Calu3 (cell line): ENCODE measurements around the gene TBP. TPM values are rescaled to one million over a fixed set of nuclear protein-coding genes. Genes with fewer than 3 reads are reported as not detected.
"Not testable (repeated sequence)": the region's sequence is repeated elsewhere in the genome, so short reads cannot be mapped to it uniquely, and the experiment has no call there.

ENCODE experiments used
- Bru-seq: library from RNA; stranded (reverse); fragments of 400-500 nt; gene quantifications from one replicate; lab custom pipeline; 2021; lab: Mats Ljungman, UMichigan
- BruChase-seq, 2 experiments: library from RNA; stranded (reverse); fragments of 400-500 nt; gene quantifications; one replicate each; lab custom pipeline; 2021; lab: Mats Ljungman, UMichigan
- BruUV-seq: library from RNA; stranded (reverse); fragments of 400-500 nt; replicated peaks from 2 replicates; lab custom pipeline; 2021; lab: Mats Ljungman, UMichigan
- CTCF ChIA-PET: fragments of 300-600 bp; sonication (Branson Sonifier 250); formaldehyde crosslinking; loops from one replicate; lab custom pipeline; 2022; ENCODE audit warnings: antibody characterized with exemption; lab: Charles Lee
- DNase-seq: peaks from one replicate; pipeline ENCODE4 v3.0.0; 2022
- H3K27ac Mint-ChIP-seq: one replicate; pipeline ENCODE4 v1.8.0; 2022; ENCODE audit warnings: mixed read lengths; ENCODE audit not compliant: unreplicated experiment
- H3K27me3 Mint-ChIP-seq: one replicate; pipeline ENCODE4 v1.8.0; 2022; ENCODE audit warnings: mixed read lengths; ENCODE audit not compliant: unreplicated experiment
- H3K36me3 Mint-ChIP-seq: one replicate; pipeline ENCODE4 v1.8.0; 2022; ENCODE audit warnings: mild to moderate bottlenecking, moderate library complexity, mixed read lengths; ENCODE audit not compliant: insufficient read depth, unreplicated experiment
- H3K4me1 Mint-ChIP-seq: one replicate; pipeline ENCODE4 v1.8.0; 2022; ENCODE audit warnings: mild to moderate bottlenecking, low read depth, mixed read lengths; ENCODE audit not compliant: unreplicated experiment
- H3K4me3 Mint-ChIP-seq: one replicate; pipeline ENCODE4 v1.8.0; 2022; ENCODE audit warnings: mild to moderate bottlenecking, low read depth, moderate library complexity, mixed read lengths; ENCODE audit not compliant: unreplicated experiment
- H3K9me3 Mint-ChIP-seq: one replicate; pipeline ENCODE4 v1.8.0; 2022; ENCODE audit warnings: low read depth, mixed read lengths; ENCODE audit not compliant: unreplicated experiment
- intact Hi-C: fragments of 100-400 bp; cut with micrococcal nuclease; formaldehyde crosslinking; loops from one replicate; pipeline ENCODE4 v1.10.0; 2022; ENCODE audit not compliant: unreplicated experiment
- long read RNA-seq: library from polyadenylated mRNA; stranded (forward); transcript quantifications from one replicate; pipeline ENCODE4 v2.0.0, GENCODE V29; 2022
- total RNA-seq: library from RNA; stranded (reverse); gene quantifications from 2 replicates; pipeline ENCODE4 v1.2.3, GENCODE V29; 2022
- TF ChIP-seq, protein P1 (sequence below): fragments of 200-600 bp; IDR thresholded peaks from one replicate; pipeline ENCODE4 v1.8.0; 2022; ENCODE audit warnings: antibody characterized with exemption; ENCODE audit not compliant: unreplicated experiment

The TBP gene
- 13.7 and 13.9 TPM in 2 replicates for total RNA-seq
- percentile 78 among the genes with signal in this experiment for Bru-seq, nascent RNA
- BruChase-seq, experiment 1, labeled RNA remaining after a 6-hour chase = percentile 59 among the genes with signal in this experiment
- BruChase-seq, experiment 2, labeled RNA remaining after a 2-hour chase = percentile 71 among the genes with signal in this experiment
- long read RNA-seq, transcript TBP-201 (8 exons, 1,861 nt) = major isoform, 6 of 17 reads
- long read RNA-seq, transcript TBP-202 (8 exons, 1,903 nt) = minor isoform, 5 of 17 reads
- long read RNA-seq, partial matches to known transcripts = 3 of 17 reads
- long read RNA-seq, other reads (novel, unspliced or antisense) = 3 of 17 reads

DNA sequence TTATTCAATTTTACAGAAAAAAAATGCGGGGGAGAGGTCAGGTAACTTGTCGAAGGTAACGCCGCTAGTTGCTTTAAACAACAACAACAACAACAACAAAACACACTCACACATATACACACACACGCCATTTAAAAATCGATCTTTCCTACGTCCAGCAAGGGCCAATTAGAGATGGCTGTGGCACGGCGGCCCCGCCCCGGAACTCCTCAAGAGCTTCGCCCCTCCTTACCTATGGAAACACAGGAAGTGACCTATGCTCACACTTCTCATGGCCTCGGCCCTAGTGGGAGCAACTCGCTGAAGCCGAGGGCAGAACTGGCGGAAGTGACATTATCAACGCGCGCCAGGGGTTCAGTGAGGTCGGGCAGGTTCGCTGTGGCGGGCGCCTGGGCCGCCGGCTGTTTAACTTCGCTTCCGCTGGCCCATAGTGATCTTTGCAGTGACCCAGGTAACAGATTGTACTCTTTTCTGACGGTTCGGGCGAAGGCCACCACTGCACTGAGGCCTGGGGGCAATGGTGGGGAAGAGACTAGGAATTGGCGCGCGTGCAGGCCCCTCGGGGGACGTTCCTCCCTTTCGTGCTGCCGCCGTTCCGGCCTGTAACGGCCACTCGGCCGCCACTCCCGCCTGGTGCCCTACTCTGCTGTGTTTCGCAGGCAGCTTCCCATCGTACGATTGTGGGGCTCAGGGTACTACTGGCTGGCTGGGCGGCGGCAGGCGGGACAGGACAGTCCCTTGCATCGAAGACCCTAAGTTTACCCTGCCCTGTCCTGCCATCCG lies at the start of gene TBP:
Gene TBP, plus strand, starts transcription at position 357 of the 783 bp plus-strand sequence. CDS start 2,661 bp downstream, outside the sequence.
- TF ChIP-seq, protein P1, sequence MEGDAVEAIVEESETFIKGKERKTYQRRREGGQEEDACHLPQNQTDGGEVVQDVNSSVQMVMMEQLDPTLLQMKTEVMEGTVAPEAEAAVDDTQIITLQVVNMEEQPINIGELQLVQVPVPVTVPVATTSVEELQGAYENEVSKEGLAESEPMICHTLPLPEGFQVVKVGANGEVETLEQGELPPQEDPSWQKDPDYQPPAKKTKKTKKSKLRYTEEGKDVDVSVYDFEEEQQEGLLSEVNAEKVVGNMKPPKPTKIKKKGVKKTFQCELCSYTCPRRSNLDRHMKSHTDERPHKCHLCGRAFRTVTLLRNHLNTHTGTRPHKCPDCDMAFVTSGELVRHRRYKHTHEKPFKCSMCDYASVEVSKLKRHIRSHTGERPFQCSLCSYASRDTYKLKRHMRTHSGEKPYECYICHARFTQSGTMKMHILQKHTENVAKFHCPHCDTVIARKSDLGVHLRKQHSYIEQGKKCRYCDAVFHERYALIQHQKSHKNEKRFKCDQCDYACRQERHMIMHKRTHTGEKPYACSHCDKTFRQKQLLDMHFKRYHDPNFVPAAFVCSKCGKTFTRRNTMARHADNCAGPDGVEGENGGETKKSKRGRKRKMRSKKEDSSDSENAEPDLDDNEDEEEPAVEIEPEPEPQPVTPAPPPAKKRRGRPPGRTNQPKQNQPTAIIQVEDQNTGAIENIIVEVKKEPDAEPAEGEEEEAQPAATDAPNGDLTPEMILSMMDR = no peak
- Mint-ChIP-seq H3K4me1 (peaks cover 14% of the 10 kb centered on the region), H3K9me3 (no peaks in the 10 kb centered on the region), H3K27me3 (no peaks in the 10 kb centered on the region), H3K36me3 (peaks cover 4% of the 10 kb centered on the region), H3K4me3 (no peak within 1 kb of the TSS), H3K27ac (no peak within 1 kb of the TSS)
- intact Hi-C loops = no loop called here
- no TSS peak for BruUV-seq
- CTCF ChIA-PET = no interaction called here
- peak; percentile 92 for DNase-seq

DNA sequence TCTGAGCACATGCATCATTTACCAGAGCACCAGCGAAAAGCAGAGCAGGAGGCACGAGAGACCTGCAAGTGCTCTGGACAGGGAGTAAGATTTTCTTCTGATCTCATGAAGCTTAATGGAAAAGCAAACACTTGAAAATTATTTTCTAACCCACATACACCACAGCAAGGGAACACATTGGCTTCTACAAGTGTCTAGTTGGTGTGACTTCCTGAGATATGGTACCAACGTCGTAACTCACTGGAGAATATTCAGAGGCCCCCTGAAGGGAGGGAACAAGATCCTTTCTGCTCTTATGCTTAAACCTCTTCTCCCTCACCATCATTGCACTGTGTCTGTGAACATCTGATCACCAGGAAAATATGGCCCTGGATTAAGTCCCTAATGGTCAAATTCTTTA lies 49.7 kb upstream of the TBP start:
- no TSS peak for BruUV-seq
- Mint-ChIP-seq H3K36me3 (no peaks in the 10 kb centered on the region), H3K4me1 (no peaks in the 10 kb centered on the region), H3K27me3 (peaks cover 42% of the 10 kb centered on the region), H3K27ac (no peak overlapping the region), H3K4me3 (no peak overlapping the region), H3K9me3 (peaks cover 4% of the 10 kb centered on the region)
- DNase-seq = no peak
- CTCF ChIA-PET = no interaction called here
- TF ChIP-seq, protein P1 = no peak
- intact Hi-C loops = no loop called here

DNA sequence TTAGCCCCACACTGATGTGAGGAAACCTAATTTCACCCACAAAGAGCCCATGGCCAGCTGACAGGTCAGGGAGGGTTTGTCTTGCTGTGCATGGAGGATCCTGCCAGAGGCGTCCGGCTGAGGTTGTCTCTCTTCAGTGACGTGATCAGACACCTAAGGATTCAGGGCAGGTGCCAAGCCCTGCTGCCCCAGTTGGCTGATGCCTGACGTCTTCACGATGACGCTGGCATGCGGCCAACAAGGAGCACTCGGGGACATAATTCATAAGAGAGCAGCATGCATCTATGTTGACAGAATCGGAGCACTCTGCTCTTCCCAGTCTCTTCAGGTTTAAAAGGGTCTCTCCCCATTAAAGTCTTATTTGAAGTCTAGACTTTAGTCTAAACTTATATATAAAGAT lies 48.9 kb upstream of the TBP start:
- TF ChIP-seq, protein P1 = no peak
- Mint-ChIP-seq H3K4me1 (no peaks in the 10 kb centered on the region), H3K27me3 (peaks cover 35% of the 10 kb centered on the region), H3K9me3 (peaks cover 4% of the 10 kb centered on the region), H3K27ac (no peak overlapping the region), H3K4me3 (no peak overlapping the region), H3K36me3 (no peaks in the 10 kb centered on the region)
- CTCF ChIA-PET = no interaction called here
- BruUV-seq = no TSS peak
- no peak for DNase-seq
- intact Hi-C loops = no loop called here

DNA sequence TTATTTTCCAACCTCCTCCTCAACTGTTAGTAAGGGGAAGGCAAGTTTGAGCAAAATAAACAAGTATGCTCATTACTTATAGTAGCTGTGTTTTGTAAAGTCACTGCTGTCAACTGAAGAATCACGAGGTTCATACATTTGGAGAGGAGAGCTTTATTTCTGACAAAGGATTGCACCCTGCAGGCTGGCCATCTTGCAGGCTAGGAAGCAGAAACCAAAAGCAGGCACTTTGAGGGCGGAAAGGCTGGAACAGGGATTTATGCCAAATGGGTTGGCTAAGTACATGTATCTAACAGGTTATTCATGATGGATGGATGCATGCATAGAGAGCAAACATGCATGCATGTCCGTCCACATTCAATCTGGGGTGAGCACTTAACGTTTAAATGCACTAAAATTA lies 47.7 kb upstream of the TBP start:
- Mint-ChIP-seq H3K36me3 (no peaks in the 10 kb centered on the region), H3K27ac (no peak overlapping the region), H3K27me3 (peaks cover 24% of the 10 kb centered on the region), H3K4me3 (no peak overlapping the region), H3K4me1 (no peaks in the 10 kb centered on the region), H3K9me3 (no peaks in the 10 kb centered on the region)
- DNase-seq = no peak
- CTCF ChIA-PET = no interaction called here
- TF ChIP-seq, protein P1 = no peak
- BruUV-seq = no TSS peak
- intact Hi-C loops = no loop called here

DNA sequence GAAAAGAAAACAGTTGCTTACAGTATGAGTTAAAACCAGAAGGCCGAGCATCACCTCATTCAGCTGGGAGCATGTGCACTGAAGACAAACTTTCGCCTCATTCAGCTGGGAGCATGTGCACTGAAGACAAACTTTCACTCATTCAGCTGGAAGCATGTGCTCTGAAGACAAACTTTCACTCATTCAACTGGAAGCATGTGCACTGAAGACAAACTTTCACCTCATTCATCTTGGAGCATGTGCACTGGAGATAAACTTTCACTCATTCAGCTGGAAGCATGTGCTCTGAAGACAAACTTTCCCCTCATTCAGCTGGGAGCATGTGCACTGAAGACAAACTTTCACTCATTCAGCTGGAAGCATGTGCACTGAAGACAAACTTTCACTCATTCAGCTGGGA lies 46.4 kb upstream of the TBP start:
- BruUV-seq, intact Hi-C loops, H3K27ac Mint-ChIP-seq, H3K4me1 Mint-ChIP-seq, H3K9me3 Mint-ChIP-seq, H3K36me3 Mint-ChIP-seq, H3K4me3 Mint-ChIP-seq, CTCF ChIA-PET, DNase-seq: not testable (repeated sequence)
- peaks cover 21% of the 10 kb centered on the region for H3K27me3 Mint-ChIP-seq

DNA sequence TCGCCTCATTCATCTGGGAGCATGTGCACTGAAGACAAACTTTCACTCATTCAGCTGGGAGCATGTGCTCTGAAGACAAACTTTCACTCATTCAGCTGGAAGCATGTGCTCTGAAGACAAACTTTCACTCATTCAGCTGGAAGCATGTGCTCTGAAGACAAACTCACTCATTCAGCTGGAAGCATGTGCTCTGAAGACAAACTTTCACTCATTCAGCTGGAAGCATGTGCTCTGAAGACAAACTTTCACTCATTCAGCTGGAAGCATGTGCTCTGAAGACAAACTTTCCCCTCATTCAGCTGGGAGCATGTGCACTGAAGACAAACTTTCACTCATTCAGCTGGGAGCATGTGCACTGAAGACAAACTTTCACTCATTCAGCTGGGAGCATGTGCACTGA lies 45.9 kb upstream of the TBP start:
- H3K4me3 Mint-ChIP-seq, H3K27ac Mint-ChIP-seq, BruUV-seq, DNase-seq, H3K4me1 Mint-ChIP-seq, intact Hi-C loops, H3K9me3 Mint-ChIP-seq, CTCF ChIA-PET, H3K36me3 Mint-ChIP-seq: not testable (repeated sequence)
- H3K27me3 Mint-ChIP-seq = peaks cover 18% of the 10 kb centered on the region
